ENCODE measurements around the gene PANX2. TPM values are rescaled to one million over a fixed set of nuclear protein-coding genes. Genes with fewer than 3 reads are reported as not detected.
A peak's percentile ranks its signal among the peaks of the same experiment; 100 is the strongest.

PANX2 gene
- total RNA-seq, 2 experiments from 2014 or later = not detected

GRCh38 chr22:50171965-50172421 is 1.5 kb downstream of the PANX2 start:
- Histone ChIP-seq H3K79me2 (ENCODE audit: insufficient read depth, low read depth, low read length) (no peaks in the 10 kb centered on the region), H3K4me1 (ENCODE audit: insufficient read depth, low read length, poor library complexity, severe bottlenecking) (peaks cover 14% of the 10 kb centered on the region), H3K36me3 (ENCODE audit: insufficient read depth, low read length) (no peaks in the 10 kb centered on the region), H3K9me2 (ENCODE audit: insufficient read depth, low read length) (no peaks in the 10 kb centered on the region), H3K4me2 (ENCODE audit: low read length) (no peak overlapping the region), H4K20me1 (ENCODE audit: insufficient read depth, low read length) (no peaks in the 10 kb centered on the region), H3K9me3 (ENCODE audit: low read length) (no peaks in the 10 kb centered on the region), H3K27ac (ENCODE audit: low read depth, low read length, poor library complexity, severe bottlenecking) (no peak overlapping the region), H2AFZ (ENCODE audit: low read length) (no peak overlapping the region), H3K4me3 (ENCODE audit: low read depth, low read length, poor library complexity, severe bottlenecking) (no peak overlapping the region)
- ChIA-PET POLR2A (no interaction called here), CTCF (ENCODE audit: unreplicated experiment) (no interaction called here)
- no peak for DNase-seq (ENCODE audit: low spot score)
- intact Hi-C loops (cut with micrococcal nuclease; ENCODE audit: unreplicated experiment) = no loop called here
- no TSS peak for BruUV-seq (replicated peaks)
- TF ChIP-seq CTCF (conservative IDR thresholded peaks at IDR 0.05; ENCODE audit: low read length) (no peak), EZH2phosphoT487 (IDR thresholded peaks at IDR 0.05; ENCODE audit: borderline replicate concordance, low read depth, low read length) (no peak)

- BruUV-seq (replicated peaks) = no TSS peak
- H3K27ac ChIP-seq (ENCODE audit: low read depth, low read length, poor library complexity, severe bottlenecking) = peak overlapping the region; percentile 21
- intact Hi-C loops (cut with micrococcal nuclease; ENCODE audit: unreplicated experiment) = no loop called here
- H3K79me2 ChIP-seq (ENCODE audit: insufficient read depth, low read depth, low read length) = no peaks in the 10 kb centered on the region
- TF ChIP-seq EZH2phosphoT487 (IDR thresholded peaks at IDR 0.05; ENCODE audit: borderline replicate concordance, low read depth, low read length) = no peak
- TF ChIP-seq CTCF (conservative IDR thresholded peaks at IDR 0.05; ENCODE audit: low read length) = no peak
- no peaks in the 10 kb centered on the region for H3K9me2 ChIP-seq (ENCODE audit: insufficient read depth, low read length)
- H3K4me1 ChIP-seq (ENCODE audit: insufficient read depth, low read length, poor library complexity, severe bottlenecking) = peaks cover 14% of the 10 kb centered on the region
- no peaks in the 10 kb centered on the region for H3K36me3 ChIP-seq (ENCODE audit: insufficient read depth, low read length)
- POLR2A ChIA-PET = no interaction called here
- H2AFZ ChIP-seq (ENCODE audit: low read length) = no peak overlapping the region
- peak overlapping the region; percentile 58 for H3K4me2 ChIP-seq (ENCODE audit: low read length)
- H3K9me3 ChIP-seq (ENCODE audit: low read length) = no peaks in the 10 kb centered on the region
- no peak overlapping the region for H3K4me3 ChIP-seq (ENCODE audit: low read depth, low read length, poor library complexity, severe bottlenecking)
- peak; percentile 66 for DNase-seq (ENCODE audit: low spot score)
- no peaks in the 10 kb centered on the region for H4K20me1 ChIP-seq (ENCODE audit: insufficient read depth, low read length)
- CTCF ChIA-PET (ENCODE audit: unreplicated experiment) = interaction anchor here (0.6 kb wide), 1 partner anchor 57 kb away, joined by 3 read pairs; no protein-coding TSS in a partner anchor
Measured at GRCh38 chr22:50173311-50173982, 2.9 kb downstream of the PANX2 start.

DNA sequence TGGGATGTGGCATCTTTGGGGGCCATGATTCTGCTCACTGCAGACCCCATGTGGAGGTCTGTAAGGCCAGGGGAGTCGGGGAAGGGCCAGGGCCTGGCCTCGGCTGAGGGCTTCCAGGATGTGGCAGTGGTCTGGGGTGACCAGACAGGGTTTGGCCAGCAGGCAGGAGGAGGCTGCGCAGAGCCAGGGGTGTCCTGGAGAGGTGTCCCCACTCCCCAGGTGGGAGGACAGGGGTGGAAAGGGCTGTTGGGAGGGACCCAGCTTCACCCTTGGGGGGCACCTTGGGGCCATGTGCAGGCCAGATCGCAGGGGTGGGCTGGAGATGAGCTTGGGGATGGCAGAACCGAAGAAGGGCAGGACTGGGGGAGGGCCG is 3.4 kb downstream of the PANX2 start:
- no peak overlapping the region for H3K4me3 ChIP-seq (ENCODE audit: low read depth, low read length, poor library complexity, severe bottlenecking)
- TF ChIP-seq CTCF (conservative IDR thresholded peaks at IDR 0.05; ENCODE audit: low read length) = no peak
- no peak for TF ChIP-seq EZH2phosphoT487 (IDR thresholded peaks at IDR 0.05; ENCODE audit: borderline replicate concordance, low read depth, low read length)
- peaks cover 14% of the 10 kb centered on the region for H3K4me1 ChIP-seq (ENCODE audit: insufficient read depth, low read length, poor library complexity, severe bottlenecking)
- H3K4me2 ChIP-seq (ENCODE audit: low read length) = peak overlapping the region; percentile 58; the same call in 1 of the 2 replicates
- H3K36me3 ChIP-seq (ENCODE audit: insufficient read depth, low read length) = no peaks in the 10 kb centered on the region
- BruUV-seq (replicated peaks) = no TSS peak
- ChIA-PET POLR2A (interaction anchor here (1.3 kb wide), 1 partner anchor 17 kb away, joined by 7 read pairs; no protein-coding TSS in a partner anchor), CTCF (ENCODE audit: unreplicated experiment) (interaction anchor here (0.6 kb wide), 1 partner anchor 57 kb away, joined by 3 read pairs; no protein-coding TSS in a partner anchor)
- H3K79me2 ChIP-seq (ENCODE audit: insufficient read depth, low read depth, low read length) = no peaks in the 10 kb centered on the region
- intact Hi-C loops (cut with micrococcal nuclease; ENCODE audit: unreplicated experiment) = no loop called here
- no peaks in the 10 kb centered on the region for H3K9me2 ChIP-seq (ENCODE audit: insufficient read depth, low read length)
- no peak overlapping the region for H2AFZ ChIP-seq (ENCODE audit: low read length)
- DNase-seq (ENCODE audit: low spot score) = no peak
- no peaks in the 10 kb centered on the region for H3K9me3 ChIP-seq (ENCODE audit: low read length)
- H4K20me1 ChIP-seq (ENCODE audit: insufficient read depth, low read length) = no peaks in the 10 kb centered on the region
- peak overlapping the region; percentile 21 for H3K27ac ChIP-seq (ENCODE audit: low read depth, low read length, poor library complexity, severe bottlenecking)

All from OCI-LY7 (cell line).